Measurements from ENCODE around the gene PDCD10.
A peak's percentile ranks its signal among the peaks of the same experiment; 100 is the strongest.

Gene PDCD10

DNA sequence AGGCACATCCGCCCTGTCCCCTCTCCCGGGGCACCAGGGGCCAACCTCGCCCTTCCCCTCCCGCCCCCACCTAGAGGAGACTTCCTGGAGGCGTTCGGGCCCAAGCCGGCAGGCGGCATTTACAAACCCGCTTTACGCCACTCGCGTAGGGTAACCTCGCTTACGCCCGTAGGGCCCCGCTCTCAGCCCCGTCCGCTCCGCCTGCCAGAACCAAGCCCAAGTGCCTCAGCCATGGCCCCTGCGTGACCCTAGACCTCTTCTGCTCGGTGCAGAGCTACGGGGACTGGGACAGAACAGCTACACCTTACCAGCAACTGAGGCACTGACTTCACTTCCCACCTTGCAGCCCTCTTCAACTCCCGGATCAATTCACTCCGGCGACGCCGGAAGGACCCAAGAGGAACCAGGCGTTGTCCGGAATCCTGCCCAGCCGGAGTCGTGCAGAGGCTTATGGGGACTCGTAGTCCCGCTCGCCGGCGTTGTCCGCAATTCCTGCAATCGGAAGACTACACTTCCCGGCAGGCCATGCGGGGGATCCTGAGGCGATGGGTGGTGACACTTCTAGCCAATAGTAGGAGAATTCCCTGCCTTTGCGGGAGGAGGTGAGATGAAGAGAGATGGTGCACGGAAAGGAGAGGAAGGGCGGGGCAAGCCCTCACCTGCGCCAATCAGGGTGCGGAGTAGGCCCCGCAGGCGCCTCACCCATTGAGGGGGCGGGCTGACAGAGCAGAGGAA lies at the start of gene PDCD10:
TSS of gene PDCD10 (minus strand) at position 395 of the 735 bp plus-strand sequence. CDS start 14,735 bp downstream, outside the sequence.
- H3K4me1 Mint-ChIP-seq = peaks cover 6% of the 10 kb centered on the region
- H3K27ac Mint-ChIP-seq = no peak within 1 kb of the TSS
- H3K36me3 Mint-ChIP-seq = peaks cover 8% of the 10 kb centered on the region
- no peak within 1 kb of the TSS for H3K4me3 Mint-ChIP-seq
- no peaks in the 10 kb centered on the region for H3K9me3 Mint-ChIP-seq
- peak; percentile 98 for DNase-seq
- no peaks in the 10 kb centered on the region for H3K27me3 Mint-ChIP-seq
- CTCF ChIA-PET = interaction anchor here (2.5 to 2.6 kb wide), 2 partner anchors 16 to 354 kb away, joined by 7 to 10 read pairs; partner anchors contain the start of gene ZBBX

DNA sequence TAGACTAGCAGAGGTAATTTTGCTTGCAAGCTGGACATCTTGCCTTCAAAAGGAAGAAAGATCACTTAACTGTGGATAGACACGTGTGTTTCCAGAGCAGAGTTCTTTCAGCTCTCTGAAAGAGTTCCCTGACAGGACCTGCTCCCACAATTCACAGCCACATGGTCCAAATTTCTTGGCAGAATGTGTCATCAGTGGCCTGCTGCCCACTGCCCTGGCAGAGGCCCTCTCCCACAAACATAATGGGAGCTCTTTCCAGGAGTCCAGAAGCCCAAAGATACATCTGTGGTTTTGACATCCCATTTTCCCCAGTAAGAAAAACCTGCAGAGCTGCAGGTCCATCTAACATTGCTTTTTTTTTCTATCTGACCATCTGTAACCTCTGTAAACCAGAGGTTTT lies 49.1 kb upstream of the PDCD10 start:
- H3K9me3 Mint-ChIP-seq = no peaks in the 10 kb centered on the region
- CTCF ChIA-PET = no interaction called here
- no peaks in the 10 kb centered on the region for H3K4me1 Mint-ChIP-seq
- no peak overlapping the region for H3K4me3 Mint-ChIP-seq
- H3K27me3 Mint-ChIP-seq = no peaks in the 10 kb centered on the region
- no peaks in the 10 kb centered on the region for H3K36me3 Mint-ChIP-seq
- H3K27ac Mint-ChIP-seq = no peak overlapping the region
- DNase-seq = no peak

DNA sequence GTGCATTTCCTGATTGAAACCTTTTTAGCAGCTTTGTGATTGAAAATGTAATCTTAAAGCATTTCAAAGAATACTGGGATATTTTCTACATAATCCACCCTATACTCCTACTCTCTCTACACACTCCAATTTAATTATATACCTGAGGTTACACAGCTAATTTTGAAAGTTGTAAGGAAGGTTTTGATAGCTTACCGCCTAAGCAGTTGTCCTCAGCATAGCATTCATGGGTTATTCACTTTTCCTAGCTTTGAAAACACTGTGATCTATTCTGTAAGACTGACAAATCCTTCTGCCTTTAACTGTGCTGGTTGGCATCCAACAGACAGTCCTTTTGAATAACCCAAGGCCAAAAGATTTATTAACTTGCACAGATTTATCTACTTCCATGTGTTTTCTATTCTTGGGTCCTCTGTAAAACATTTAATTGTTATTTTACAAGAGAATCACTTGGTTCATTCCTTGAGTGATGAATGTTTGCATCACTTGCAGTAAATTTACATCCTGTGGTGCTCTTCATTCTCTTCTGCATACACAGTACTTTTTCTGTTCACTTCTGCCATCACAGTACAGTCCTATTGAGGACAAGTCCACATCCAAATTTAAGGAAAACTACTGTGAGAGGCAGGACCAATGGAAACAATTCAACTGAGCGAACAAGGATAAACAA lies 45.7 kb upstream of the PDCD10 start:
- Mint-ChIP-seq H3K9me3 (no peaks in the 10 kb centered on the region), H3K36me3 (no peaks in the 10 kb centered on the region), H3K27ac (no peak overlapping the region), H3K4me3 (no peak overlapping the region), H3K4me1 (no peaks in the 10 kb centered on the region), H3K27me3 (no peaks in the 10 kb centered on the region)
- CTCF ChIA-PET = no interaction called here
- no peak for DNase-seq

DNA sequence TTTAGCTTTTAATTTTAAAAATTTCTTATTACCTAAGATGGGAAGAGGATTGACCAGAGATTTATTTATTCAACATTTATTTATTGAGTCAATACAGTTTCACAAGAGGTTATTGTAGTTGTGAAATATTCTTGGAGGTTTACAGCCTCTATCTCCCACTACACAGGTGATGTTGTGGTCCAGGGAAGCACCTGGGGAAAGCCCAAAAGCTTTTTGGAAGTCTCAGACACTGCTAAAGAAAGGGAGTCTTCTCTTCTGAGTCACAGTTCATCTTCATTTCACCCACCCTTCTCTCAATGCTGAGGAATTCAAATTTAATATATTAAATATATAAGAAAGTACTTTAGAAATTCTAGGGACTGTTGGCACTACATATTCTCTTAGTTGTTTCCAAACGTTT lies 42.7 kb upstream of the PDCD10 start:
- no peak for DNase-seq
- CTCF ChIA-PET = interaction anchor here (0.6 kb wide), 1 partner anchor 382 kb away, joined by 3 read pairs; no protein-coding TSS in a partner anchor
- no peak overlapping the region for H3K4me3 Mint-ChIP-seq
- no peaks in the 10 kb centered on the region for H3K27me3 Mint-ChIP-seq
- H3K36me3 Mint-ChIP-seq = no peaks in the 10 kb centered on the region
- no peak overlapping the region for H3K27ac Mint-ChIP-seq
- H3K9me3 Mint-ChIP-seq = no peaks in the 10 kb centered on the region
- peaks cover 3% of the 10 kb centered on the region for H3K4me1 Mint-ChIP-seq

DNA sequence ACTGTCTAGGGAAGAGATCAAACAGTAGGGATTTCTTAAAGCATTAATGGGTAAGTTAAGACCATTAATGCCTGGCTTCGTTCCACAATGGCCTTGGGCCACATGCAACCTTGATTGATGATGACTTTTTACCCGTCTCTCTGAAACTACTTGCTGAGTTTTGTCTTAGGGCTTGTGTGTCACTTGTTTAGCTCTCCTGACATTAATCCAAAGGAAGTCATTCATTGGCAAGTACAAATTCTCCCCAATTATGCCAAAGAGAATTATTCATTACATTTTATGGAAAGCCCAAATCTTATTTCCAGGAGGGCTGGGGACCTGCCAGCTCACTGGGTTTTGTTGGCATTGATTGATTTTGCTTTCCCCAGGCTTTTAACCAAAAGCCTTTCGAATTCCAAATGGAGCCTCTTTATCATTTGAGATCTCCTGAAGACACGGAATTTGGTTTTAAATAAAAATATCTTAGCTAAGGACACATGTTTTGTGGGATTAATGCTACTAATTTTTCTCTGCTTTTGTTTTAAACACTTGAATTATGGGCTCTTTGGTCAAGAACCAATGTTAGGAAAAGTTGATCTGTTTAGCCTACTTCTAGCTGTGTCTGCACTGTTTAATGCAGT lies 41.5 kb upstream of the PDCD10 start:
- no peak overlapping the region for H3K4me3 Mint-ChIP-seq
- no peaks in the 10 kb centered on the region for H3K9me3 Mint-ChIP-seq
- no peak overlapping the region for H3K27ac Mint-ChIP-seq
- CTCF ChIA-PET = no interaction called here
- no peaks in the 10 kb centered on the region for H3K27me3 Mint-ChIP-seq
- DNase-seq = no peak
- peaks cover 3% of the 10 kb centered on the region for H3K4me1 Mint-ChIP-seq
- H3K36me3 Mint-ChIP-seq = no peaks in the 10 kb centered on the region

DNA sequence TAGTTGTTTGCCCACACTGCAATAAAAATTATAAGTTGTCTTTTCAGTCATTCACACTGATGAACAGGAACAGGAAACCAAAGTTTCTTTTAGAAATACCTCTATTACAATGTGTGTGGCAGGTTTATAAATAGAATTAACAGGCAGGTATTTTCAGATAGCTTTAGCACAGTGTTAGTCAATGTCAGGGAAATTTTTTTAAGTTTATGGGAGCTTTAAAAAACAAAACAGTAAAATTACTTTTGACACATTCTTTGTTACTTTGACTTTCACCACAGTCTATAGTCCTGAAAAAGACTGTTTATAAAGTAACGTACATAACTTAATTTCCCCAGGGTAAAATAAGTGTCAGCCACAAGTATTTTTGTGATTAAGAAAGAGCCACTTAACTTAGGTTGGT lies 38.9 kb upstream of the PDCD10 start:
- peaks cover 3% of the 10 kb centered on the region for H3K4me1 Mint-ChIP-seq
- CTCF ChIA-PET = no interaction called here
- H3K9me3 Mint-ChIP-seq = no peaks in the 10 kb centered on the region
- no peak overlapping the region for H3K4me3 Mint-ChIP-seq
- no peak overlapping the region for H3K27ac Mint-ChIP-seq
- no peaks in the 10 kb centered on the region for H3K36me3 Mint-ChIP-seq
- H3K27me3 Mint-ChIP-seq = no peaks in the 10 kb centered on the region
- DNase-seq = no peak

DNA sequence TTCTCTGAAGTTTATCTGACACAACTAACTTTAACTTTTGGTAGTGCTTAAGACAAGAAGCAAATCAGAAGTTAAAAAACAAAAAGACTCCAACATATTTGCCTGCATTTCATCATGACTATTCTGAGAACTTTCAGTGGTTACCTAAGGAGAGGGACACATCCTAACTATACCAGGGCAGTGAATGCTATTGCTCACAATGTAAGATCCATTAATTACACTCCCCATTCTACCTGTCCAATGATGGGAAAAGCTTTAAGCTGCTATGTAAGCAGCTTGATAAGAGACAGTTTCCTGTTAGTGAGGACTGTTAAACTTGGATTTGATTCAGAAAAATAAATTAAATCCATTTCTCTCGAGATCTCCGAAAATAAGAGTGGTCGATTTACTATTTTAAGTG lies 38.3 kb upstream of the PDCD10 start:
- no peaks in the 10 kb centered on the region for H3K9me3 Mint-ChIP-seq
- H3K27me3 Mint-ChIP-seq = no peaks in the 10 kb centered on the region
- no peak overlapping the region for H3K4me3 Mint-ChIP-seq
- no peak overlapping the region for H3K27ac Mint-ChIP-seq
- no peak for DNase-seq
- CTCF ChIA-PET = no interaction called here
- peaks cover 3% of the 10 kb centered on the region for H3K4me1 Mint-ChIP-seq
- H3K36me3 Mint-ChIP-seq = no peaks in the 10 kb centered on the region

DNA sequence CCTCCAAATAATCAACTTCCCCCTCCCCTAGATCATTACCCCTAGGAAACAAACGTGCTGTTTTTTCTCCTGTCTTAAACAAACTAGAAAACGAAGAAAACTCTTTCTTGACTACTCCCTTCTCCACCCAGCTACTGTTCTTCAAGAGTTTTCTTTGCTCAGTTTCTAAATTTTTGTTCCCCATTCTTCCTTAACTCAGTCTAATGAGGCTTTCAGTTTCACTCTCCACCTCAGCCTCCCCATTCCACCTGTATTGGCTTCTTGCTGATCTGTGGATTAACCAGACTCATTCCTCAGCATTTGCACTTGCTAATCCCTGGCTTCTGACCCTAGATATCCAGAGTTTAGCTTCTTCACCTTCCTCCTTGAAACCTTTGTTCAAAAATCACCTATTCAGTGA lies 27.6 kb upstream of the PDCD10 start:
- H3K9me3 Mint-ChIP-seq = no peaks in the 10 kb centered on the region
- no peaks in the 10 kb centered on the region for H3K4me1 Mint-ChIP-seq
- no peaks in the 10 kb centered on the region for H3K36me3 Mint-ChIP-seq
- H3K27ac Mint-ChIP-seq = no peak overlapping the region
- no peak for DNase-seq
- no peak overlapping the region for H3K4me3 Mint-ChIP-seq
- H3K27me3 Mint-ChIP-seq = peaks cover 6% of the 10 kb centered on the region
- CTCF ChIA-PET = no interaction called here

DNA sequence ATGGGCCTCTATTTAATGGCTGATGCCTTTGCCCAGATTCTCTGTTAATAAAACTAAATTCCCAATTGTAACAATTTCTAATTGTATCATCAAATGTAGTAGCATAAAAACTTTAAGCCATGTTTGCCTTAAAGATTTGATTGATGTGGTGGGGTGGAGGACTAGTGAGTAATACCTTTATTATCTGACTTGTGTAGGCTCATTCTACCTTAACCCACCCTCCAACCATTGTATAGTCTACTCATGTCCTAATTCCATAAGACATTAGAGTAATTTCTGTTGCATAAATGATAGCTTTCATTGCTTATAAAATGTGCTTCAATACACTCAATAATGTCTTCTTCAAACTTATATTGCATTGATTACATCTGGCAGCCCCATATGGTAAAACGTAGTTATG lies 26.6 kb upstream of the PDCD10 start:
- Mint-ChIP-seq H3K4me1 (no peaks in the 10 kb centered on the region), H3K27me3 (peaks cover 6% of the 10 kb centered on the region), H3K27ac (no peak overlapping the region), H3K9me3 (no peaks in the 10 kb centered on the region), H3K4me3 (no peak overlapping the region), H3K36me3 (no peaks in the 10 kb centered on the region)
- DNase-seq = no peak
- CTCF ChIA-PET = no interaction called here

DNA sequence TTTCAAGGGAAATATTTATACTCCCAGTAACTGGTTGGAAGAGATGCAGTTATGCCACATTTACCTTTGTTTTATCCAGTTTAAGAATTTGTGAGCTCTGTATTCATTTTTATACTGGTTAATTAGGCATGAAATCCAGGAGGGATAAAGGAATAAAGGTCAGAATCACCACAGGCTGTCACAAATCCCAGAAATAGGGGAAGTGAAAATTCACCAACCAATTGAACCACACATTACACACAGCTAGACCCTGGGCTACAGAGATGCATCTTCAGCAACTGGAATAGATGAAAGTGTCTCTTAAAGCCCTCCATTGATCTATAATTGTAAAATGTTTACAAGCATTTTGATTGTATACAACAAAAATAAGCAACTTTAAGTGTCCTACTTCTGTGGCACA lies 19.4 kb upstream of the PDCD10 start:
- DNase-seq = no peak
- Mint-ChIP-seq H3K36me3 (peaks cover 1% of the 10 kb centered on the region), H3K4me3 (no peak overlapping the region), H3K27me3 (no peaks in the 10 kb centered on the region), H3K9me3 (no peaks in the 10 kb centered on the region), H3K4me1 (peaks cover 19% of the 10 kb centered on the region), H3K27ac (no peak overlapping the region)
- CTCF ChIA-PET = no interaction called here

DNA sequence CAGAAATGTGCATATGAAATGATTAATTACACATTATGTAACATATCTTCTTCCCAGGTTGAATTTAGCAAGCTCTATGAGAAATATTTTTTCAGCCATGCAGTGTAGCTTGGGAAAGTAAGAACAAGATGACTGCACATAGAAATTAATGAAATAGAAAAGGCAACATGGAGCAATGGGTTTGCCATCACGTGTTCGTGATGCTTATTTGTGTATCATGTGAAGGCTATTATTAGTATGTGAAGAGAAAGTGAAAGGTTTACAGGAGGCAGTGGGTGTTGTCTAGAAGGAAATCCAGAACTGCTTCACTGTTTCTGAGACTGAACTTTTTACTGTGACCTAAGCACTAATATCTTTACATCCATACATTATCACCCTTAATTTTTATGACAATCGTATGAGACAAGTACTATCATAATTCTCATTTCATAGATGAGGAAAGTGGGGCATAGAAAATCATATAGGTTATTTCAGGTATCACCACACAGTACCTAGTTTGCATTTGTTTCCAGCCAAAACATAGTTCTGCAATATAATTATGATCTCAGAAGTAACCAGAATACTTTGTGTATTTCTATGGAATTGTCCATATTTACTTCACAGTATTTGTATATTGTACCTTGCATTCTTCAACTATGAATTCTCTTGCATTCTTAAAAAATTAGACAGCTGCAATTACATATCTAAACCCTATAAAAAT lies 15.7 kb upstream of the PDCD10 start:
- CTCF ChIA-PET = interaction anchor here (1.1 to 2.1 kb wide), 2 partner anchors 9 to 15 kb away, joined by 4 to 7 read pairs; partner anchors contain the start of genes PDCD10 and SERPINI1
- Mint-ChIP-seq H3K4me1 (peaks cover 19% of the 10 kb centered on the region), H3K27me3 (no peaks in the 10 kb centered on the region), H3K4me3 (peak overlapping the region; percentile 21), H3K36me3 (peaks cover 1% of the 10 kb centered on the region), H3K9me3 (no peaks in the 10 kb centered on the region), H3K27ac (peak overlapping the region; percentile 66)
- peak; percentile 29 for DNase-seq

DNA sequence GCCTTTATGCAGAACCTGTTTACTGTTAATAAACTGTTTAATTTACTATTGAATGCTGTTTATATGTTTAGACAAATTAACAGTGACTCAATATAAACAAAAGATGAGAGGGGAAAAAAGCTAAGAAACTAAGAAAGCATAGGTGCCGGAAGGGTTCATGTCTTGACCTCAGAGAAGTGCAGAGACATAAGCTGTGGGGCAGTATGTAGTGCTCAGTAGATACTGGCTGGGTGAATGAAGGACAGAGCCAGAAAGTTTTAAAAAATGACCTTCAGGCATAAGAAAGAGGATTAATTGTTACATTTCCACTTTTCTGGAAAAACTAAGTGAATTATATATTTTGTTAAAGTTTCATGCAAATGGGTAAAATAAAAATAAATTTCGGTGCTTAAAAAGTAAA lies 15.0 kb upstream of the PDCD10 start:
- DNase-seq = no peak
- H3K27ac Mint-ChIP-seq = peak overlapping the region; percentile 20
- H3K9me3 Mint-ChIP-seq = no peaks in the 10 kb centered on the region
- H3K4me3 Mint-ChIP-seq = no peak overlapping the region
- H3K4me1 Mint-ChIP-seq = peaks cover 19% of the 10 kb centered on the region
- CTCF ChIA-PET = interaction anchor here (1.1 to 2.1 kb wide), 2 partner anchors 9 to 14 kb away, joined by 4 to 7 read pairs; partner anchors contain the start of genes PDCD10 and SERPINI1
- peaks cover 1% of the 10 kb centered on the region for H3K36me3 Mint-ChIP-seq
- no peaks in the 10 kb centered on the region for H3K27me3 Mint-ChIP-seq

DNA sequence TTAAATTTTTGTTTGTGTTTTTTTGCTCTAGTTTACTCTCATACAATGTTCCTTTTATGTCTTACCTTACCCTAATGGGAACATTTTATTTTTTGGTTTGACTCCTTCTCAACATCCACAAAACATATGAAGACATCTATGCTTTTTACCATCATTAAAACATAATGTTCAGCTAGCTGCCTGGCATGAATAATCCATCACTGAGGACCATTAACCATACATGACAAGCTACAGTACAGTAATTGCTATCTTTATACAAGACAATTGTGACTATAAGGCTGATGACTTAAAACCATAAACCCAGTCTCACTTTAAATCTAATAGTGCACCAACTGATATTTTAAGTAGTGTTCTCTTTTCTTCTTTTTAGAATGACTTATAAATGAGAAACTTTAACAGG lies 14.5 kb upstream of the PDCD10 start:
- peaks cover 1% of the 10 kb centered on the region for H3K36me3 Mint-ChIP-seq
- no peaks in the 10 kb centered on the region for H3K9me3 Mint-ChIP-seq
- CTCF ChIA-PET = interaction anchor here (1.1 kb wide), 1 partner anchor 8 kb away, joined by 4 read pairs; no protein-coding TSS in a partner anchor
- H3K27ac Mint-ChIP-seq = no peak overlapping the region
- peaks cover 19% of the 10 kb centered on the region for H3K4me1 Mint-ChIP-seq
- no peaks in the 10 kb centered on the region for H3K27me3 Mint-ChIP-seq
- DNase-seq = no peak
- no peak overlapping the region for H3K4me3 Mint-ChIP-seq

DNA sequence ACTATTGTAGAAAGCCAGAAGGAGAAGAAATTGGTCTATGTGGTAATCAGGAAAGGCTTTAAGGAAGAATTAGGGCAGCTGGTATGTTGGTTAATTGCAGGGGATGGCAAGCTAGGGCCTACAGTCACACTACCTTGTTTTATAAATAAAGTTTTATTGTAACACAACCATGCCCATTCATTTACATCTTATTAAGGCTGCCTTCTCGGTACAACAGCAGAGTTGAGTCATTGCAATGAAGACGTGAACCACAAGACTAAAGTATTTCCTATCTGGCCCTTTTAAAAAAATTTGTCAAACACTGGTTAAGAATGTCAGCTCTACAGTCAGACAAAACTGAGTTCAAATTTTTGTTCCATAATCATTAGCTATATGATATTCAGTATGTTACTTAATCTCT lies 9.1 kb upstream of the PDCD10 start:
- peaks cover 3% of the 10 kb centered on the region for H3K36me3 Mint-ChIP-seq
- H3K9me3 Mint-ChIP-seq = no peaks in the 10 kb centered on the region
- no peak overlapping the region for H3K27ac Mint-ChIP-seq
- DNase-seq = no peak
- CTCF ChIA-PET = interaction anchor here (1.0 to 1.6 kb wide), 2 partner anchors 59 to 60 kb away, joined by 3 read pairs; no protein-coding TSS in a partner anchor
- H3K4me1 Mint-ChIP-seq = no peaks in the 10 kb centered on the region
- H3K4me3 Mint-ChIP-seq = no peak overlapping the region
- H3K27me3 Mint-ChIP-seq = no peaks in the 10 kb centered on the region

Measured in activated naive CD4-positive, alpha-beta T cell treated with anti-CD3 and anti-CD28 coated beads, Interleukin-2, amount 10 ng/mL, durations not matched to agents 7 days and 5 days (primary cell).